IMR-90 (cell line): ENCODE data around the gene SSR3. TPM values are rescaled to one million over a fixed set of nuclear protein-coding genes. Genes with fewer than 3 reads are reported as not detected.

Experiments used
- ATAC-seq: fragments of 200-7000 bp; cut with Tn5 transposase; 2 replicates; pipeline ENCODE4 v1.9.1; 2020; ENCODE audit warnings: low read depth, mild to moderate bottlenecking, moderate library complexity
- BruUV-seq: library from RNA; stranded (reverse); fragments of 400-500 nt; replicated peaks from 2 replicates; lab custom pipeline; 2021; lab: Mats Ljungman, UMichigan
- CTCF ChIA-PET: fragments of 300-600 bp; formaldehyde crosslinking; extraction: SDS; loops from one replicate; lab custom pipeline; 2021; ENCODE audit warnings: antibody characterized with exemption; lab: Yijun Ruan, JAX
- POLR2A ChIA-PET: fragments of 300-600 bp; sonication (Branson Sonifier 250); formaldehyde crosslinking; loops from one replicate; lab custom pipeline; 2022; ENCODE audit warnings: antibody characterized with exemption; ENCODE audit not compliant: unreplicated experiment; lab: Charles Lee
- DNase-seq: peaks from one replicate; pipeline ENCODE4 v3.0.0; 2013
- H2AFZ ChIP-seq: replicated peaks from 2 replicates; pipeline ENCODE3; 2013; ENCODE audit warnings: low read length, mild to moderate bottlenecking; ENCODE audit not compliant: poor library complexity
- H2AK5ac ChIP-seq: 2 replicates; pipeline ENCODE4 v1.6.1; 2013; ENCODE audit warnings: low read depth, low read length, inconsistent platforms
- H2AK9ac ChIP-seq: replicated peaks from 2 replicates; pipeline ENCODE3; 2013; ENCODE audit warnings: mild to moderate bottlenecking, low read depth, low read length, moderate library complexity; ENCODE audit not compliant: poor library complexity
- H2BK120ac ChIP-seq: 2 replicates; pipeline ENCODE4 v1.6.1; 2013; ENCODE audit warnings: low read depth, low read length, inconsistent platforms
- H2BK15ac ChIP-seq: 3 replicates; pipeline ENCODE4 v1.6.1; 2013; ENCODE audit warnings: low read depth, low read length, inconsistent platforms
- H2BK20ac ChIP-seq: 2 replicates; pipeline ENCODE4 v1.6.1; 2013; ENCODE audit warnings: low read depth, mild to moderate bottlenecking, inconsistent platforms, low read length, moderate library complexity
- H2BK5ac ChIP-seq: 2 replicates; pipeline ENCODE4 v1.6.1; 2013; ENCODE audit warnings: mild to moderate bottlenecking, low read depth, low read length, inconsistent platforms; ENCODE audit not compliant: poor library complexity, severe bottlenecking
- H3K14ac ChIP-seq: replicated peaks from 2 replicates; pipeline ENCODE4 v1.6.1; 2013; ENCODE audit warnings: low read depth, low read length, inconsistent platforms
- H3K18ac ChIP-seq: 2 replicates; pipeline ENCODE4 v1.6.1; 2013; ENCODE audit warnings: low read depth, low read length, control low read depth
- H3K23ac ChIP-seq: 2 replicates; pipeline ENCODE4 v1.6.1; 2013; ENCODE audit warnings: low read depth, low read length, inconsistent platforms
- H3K27ac ChIP-seq: 2 replicates; pipeline ENCODE4 v1.5.1; 2013; ENCODE audit warnings: mild to moderate bottlenecking, control low read depth, low read length; ENCODE audit not compliant: insufficient read depth
- H3K27me3 ChIP-seq: 2 replicates; pipeline ENCODE4 v1.6.1; 2013; ENCODE audit warnings: low read length; ENCODE audit not compliant: control insufficient read depth, insufficient read depth
- H3K36me3 ChIP-seq: 2 replicates; pipeline ENCODE4 v1.6.1; 2013; ENCODE audit warnings: low read length, mixed read lengths; ENCODE audit not compliant: control insufficient read depth, insufficient read depth
- H3K4ac ChIP-seq: 2 replicates; pipeline ENCODE4 v1.6.1; 2013; ENCODE audit warnings: low read depth, low read length, inconsistent platforms
- H3K4me1 ChIP-seq: 2 replicates; pipeline ENCODE4 v1.6.1; 2013; ENCODE audit warnings: low read length, mixed read lengths; ENCODE audit not compliant: control insufficient read depth, insufficient read depth
- H3K4me2 ChIP-seq: 2 replicates; pipeline ENCODE4 v1.6.1; 2013; ENCODE audit warnings: low read depth, mild to moderate bottlenecking, control low read depth, low read length, moderate library complexity
- H3K4me3 ChIP-seq: 2 replicates; pipeline ENCODE4 v1.5.1; 2013; ENCODE audit warnings: low read depth, mild to moderate bottlenecking, control low read depth, low read length, moderate library complexity; ENCODE audit not compliant: insufficient read depth
- H3K56ac ChIP-seq: 2 replicates; pipeline ENCODE4 v1.6.1; 2013; ENCODE audit warnings: low read length, inconsistent platforms; ENCODE audit not compliant: insufficient read depth; ENCODE audit errors: extremely low read depth
- H3K79me1 ChIP-seq, 2 experiments: 2 replicates each; pipeline ENCODE4 v1.6.1; 2013; ENCODE audit warnings: low read length in 2 of 2, inconsistent platforms in 1 of 2, low read depth in 1 of 2
- H3K9ac ChIP-seq: 2 replicates; pipeline ENCODE4 v1.6.1; 2013; ENCODE audit warnings: low read depth, low read length, control low read depth
- H3K9me1 ChIP-seq: 2 replicates; pipeline ENCODE4 v1.6.1; 2013; ENCODE audit warnings: low read length, inconsistent platforms; ENCODE audit not compliant: insufficient read depth
- H3K9me3 ChIP-seq: 2 replicates; pipeline ENCODE4 v1.6.1; 2013; ENCODE audit warnings: low read length; ENCODE audit not compliant: control insufficient read depth, insufficient read depth
- H4K20me1 ChIP-seq: 2 replicates; pipeline ENCODE4 v1.6.1; 2013; ENCODE audit warnings: low read length, inconsistent platforms; ENCODE audit not compliant: insufficient read depth
- H4K5ac ChIP-seq: 2 replicates; pipeline ENCODE4 v1.6.1; 2013; ENCODE audit warnings: mild to moderate bottlenecking, low read depth, low read length, control low read depth
- H4K8ac ChIP-seq, 2 experiments: 2 replicates each; pipeline ENCODE4 v1.6.1; 2013; ENCODE audit warnings: low read depth in 2 of 2, low read length in 2 of 2, control low read depth in 1 of 2, inconsistent platforms in 1 of 2
- H4K91ac ChIP-seq: 2 replicates; pipeline ENCODE4 v1.6.1; 2013; ENCODE audit warnings: low read depth, low read length, inconsistent platforms; ENCODE audit not compliant: insufficient read depth
- BHLHE40 ChIP-seq: fragments of 150-350 bp; IDR thresholded peaks from 2 replicates; pipeline ENCODE4 v1.6.1; 2016; ENCODE audit warnings: mild to moderate bottlenecking, low read depth, low read length
- CEBPB ChIP-seq: IDR thresholded peaks from 2 replicates; pipeline ENCODE4 v1.6.1; 2012; ENCODE audit warnings: low read depth, low read length, improper control_type of control experiment
- CHD1 ChIP-seq: IDR thresholded peaks from 2 replicates; pipeline ENCODE4 v1.6.1; 2012; ENCODE audit warnings: low read depth, low read length, improper control_type of control experiment
- FOS ChIP-seq: fragments of 150-350 bp; IDR thresholded peaks from 2 replicates; pipeline ENCODE4 v1.6.1; 2016; ENCODE audit warnings: low read depth, low read length
- MAFK ChIP-seq: IDR thresholded peaks from 2 replicates; pipeline ENCODE4 v1.6.1; 2012; ENCODE audit warnings: low read depth, low read length, improper control_type of control experiment
- MAZ ChIP-seq: IDR thresholded peaks from 2 replicates; pipeline ENCODE4 v1.6.1; 2012; ENCODE audit warnings: low read depth, mild to moderate bottlenecking, low read length, improper control_type of control experiment, moderate library complexity, borderline replicate concordance
- MXI1 ChIP-seq: IDR thresholded peaks from 2 replicates; pipeline ENCODE4 v1.6.1; 2012; ENCODE audit warnings: low read depth, mild to moderate bottlenecking, low read length, moderate library complexity, borderline replicate concordance
- NFE2L2 ChIP-seq: fragments of 150-350 bp; IDR thresholded peaks from 2 replicates; pipeline ENCODE4 v1.6.1; 2016; ENCODE audit warnings: low read depth, mild to moderate bottlenecking, low read length
- POLR2A ChIP-seq: IDR thresholded peaks from 2 replicates; pipeline ENCODE4 v1.6.1; 2012; ENCODE audit warnings: mild to moderate bottlenecking, low read depth, low read length
- RAD21 ChIP-seq: IDR thresholded peaks from 2 replicates; pipeline ENCODE4 v1.6.1; 2012; ENCODE audit warnings: low read length, improper control_type of control experiment
- RCOR1 ChIP-seq: IDR thresholded peaks from 2 replicates; pipeline ENCODE4 v1.6.1; 2012; ENCODE audit warnings: mild to moderate bottlenecking, low read length, improper control_type of control experiment; ENCODE audit not compliant: insufficient replicate concordance
- RFX5 ChIP-seq: IDR thresholded peaks from 2 replicates; pipeline ENCODE4 v1.8.0; 2012; ENCODE audit warnings: low read depth, mild to moderate bottlenecking, low read length, moderate library complexity
- SMC3 ChIP-seq: fragments of 150-350 bp; IDR thresholded peaks from 2 replicates; pipeline ENCODE4 v1.6.1; 2016; ENCODE audit warnings: low read depth, mild to moderate bottlenecking, antibody characterized with exemption, low read length, moderate library complexity
- WGBS, 2 experiments: methylation state at CpG; one replicate each; pipeline versions ENCODE4 v1.1.5 to v1.1.7; 2013; ENCODE audit warnings: missing lambda C conversion rate in 2 of 2; ENCODE audit not compliant: insufficient read length in 1 of 2; ENCODE audit errors: extremely low coverage in 2 of 2; 5-methylcytosine and 5-hydroxymethylcytosine counted together
- dilution Hi-C: fragments of 300-500 bp; cut with HindIII; formaldehyde crosslinking; loops from one replicate; pipeline ENCODE4 v1.14.3; 2018; ENCODE audit warnings: low sequenced_read_pairs; ENCODE audit not compliant: unreplicated experiment
- in situ Hi-C: fragments of 300-500 bp; cut with MboI; formaldehyde crosslinking; loops from 3 replicates; pipeline ENCODE4 v1.14.3; 2019; ENCODE audit warnings: low sequenced_read_pairs, inconsistent platforms, mixed read lengths
- intact Hi-C: fragments of 100-400 bp; cut with micrococcal nuclease; formaldehyde crosslinking; loops from 2 replicates; pipeline ENCODE4 v1.10.0; 2022
- polyA plus RNA-seq, 3 experiments: library from polyadenylated mRNA; depleted of rRNA; stranded (reverse); fragments of >200 nt; gene quantifications; 2 replicates each; pipeline ENCODE4 v1.2.3, GENCODE V29; 2012; ENCODE audit warnings: low replicate concordance in 1 of 3
- total RNA-seq: library from RNA; depleted of rRNA; stranded (reverse); fragments of >200 nt; gene quantifications from 2 replicates; pipeline ENCODE4 v1.2.3, GENCODE V29; 2012
- TF ChIP-seq, protein P1 (sequence below): fragments of 150-350 bp; IDR thresholded peaks from 2 replicates; pipeline ENCODE4 v1.6.1; 2016; ENCODE audit warnings: low read depth, mild to moderate bottlenecking, low read length, moderate library complexity, borderline replicate concordance
- TF ChIP-seq, protein P2 (sequence below): fragments of 150-350 bp; IDR thresholded peaks from 2 replicates; pipeline ENCODE4 v1.6.1; 2017; ENCODE audit warnings: mild to moderate bottlenecking, antibody characterized with exemption, low read length, low read depth
- TF ChIP-seq, protein P3 (sequence below): conservative IDR thresholded peaks from 2 replicates; pipeline ENCODE4 v1.5.1; 2012; ENCODE audit warnings: mild to moderate bottlenecking, low read depth, low read length, improper control_type of control experiment

Gene SSR3
- total and polyA plus RNA-seq, 2 of the 4 experiments (the other 2 are of a cell fraction), result 246 to 608 TPM

DNA sequence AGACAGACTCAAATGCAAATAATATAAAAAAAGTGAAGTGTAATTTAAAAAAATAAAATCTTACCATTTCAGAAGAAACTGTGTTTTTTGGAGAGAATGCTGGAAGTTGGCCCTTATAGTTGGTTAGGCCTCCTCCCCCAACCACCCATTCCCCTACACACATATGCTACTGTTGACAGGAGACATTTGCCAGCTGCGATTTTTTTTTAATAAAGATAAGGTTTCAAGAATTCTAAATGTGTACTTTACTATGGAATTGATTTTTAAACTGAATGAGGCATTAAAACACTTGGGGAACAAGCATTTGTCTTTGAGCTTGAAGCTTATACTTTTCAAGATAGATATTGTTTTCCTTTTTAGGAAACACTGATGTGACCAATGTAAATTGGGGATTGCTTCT lies 4.4 kb upstream of the SSR3 start:
- WGBS, 2 experiments, result no CpG with 5 or more reads among the region's 1 CpG
- H3K27me3 ChIP-seq, result 0 out of 2 replicates have a peak, but pooled peaks cover 2% of the 10 kb centered on the region
- H4K20me1 ChIP-seq, result 0 out of 2 replicates have a peak, but pooled peaks cover 4% of the 10 kb centered on the region
- no peaks in the 10 kb centered on the region for H3K9me3 ChIP-seq
- H3K4me2 ChIP-seq, result no peak overlapping the region
- H3K79me1 ChIP-seq, result peaks cover 0 to 4% of the 10 kb centered on the region in 2 experiments; a peak in 1 of 4 replicates
- no peak overlapping the region for H2BK5ac ChIP-seq
- H2AK9ac ChIP-seq, result no peak overlapping the region
- no peak for TF ChIP-seq POLR2A
- TF ChIP-seq MXI1, result no peak
- no peak for TF ChIP-seq MAFK
- no peak for TF ChIP-seq BHLHE40
- TF ChIP-seq FOS, result no peak
- TF ChIP-seq, protein P1, sequence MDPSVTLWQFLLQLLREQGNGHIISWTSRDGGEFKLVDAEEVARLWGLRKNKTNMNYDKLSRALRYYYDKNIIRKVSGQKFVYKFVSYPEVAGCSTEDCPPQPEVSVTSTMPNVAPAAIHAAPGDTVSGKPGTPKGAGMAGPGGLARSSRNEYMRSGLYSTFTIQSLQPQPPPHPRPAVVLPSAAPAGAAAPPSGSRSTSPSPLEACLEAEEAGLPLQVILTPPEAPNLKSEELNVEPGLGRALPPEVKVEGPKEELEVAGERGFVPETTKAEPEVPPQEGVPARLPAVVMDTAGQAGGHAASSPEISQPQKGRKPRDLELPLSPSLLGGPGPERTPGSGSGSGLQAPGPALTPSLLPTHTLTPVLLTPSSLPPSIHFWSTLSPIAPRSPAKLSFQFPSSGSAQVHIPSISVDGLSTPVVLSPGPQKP, result no peak
- TF ChIP-seq RCOR1, result no peak
- no peak for TF ChIP-seq RAD21
- TF ChIP-seq SMC3, result no peak
- TF ChIP-seq, protein P2, sequence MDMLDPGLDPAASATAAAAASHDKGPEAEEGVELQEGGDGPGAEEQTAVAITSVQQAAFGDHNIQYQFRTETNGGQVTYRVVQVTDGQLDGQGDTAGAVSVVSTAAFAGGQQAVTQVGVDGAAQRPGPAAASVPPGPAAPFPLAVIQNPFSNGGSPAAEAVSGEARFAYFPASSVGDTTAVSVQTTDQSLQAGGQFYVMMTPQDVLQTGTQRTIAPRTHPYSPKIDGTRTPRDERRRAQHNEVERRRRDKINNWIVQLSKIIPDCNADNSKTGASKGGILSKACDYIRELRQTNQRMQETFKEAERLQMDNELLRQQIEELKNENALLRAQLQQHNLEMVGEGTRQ, result no peak
- TF ChIP-seq CHD1, result no peak
- TF ChIP-seq NFE2L2, result no peak
- no peak for TF ChIP-seq CEBPB
- TF ChIP-seq, protein P3, sequence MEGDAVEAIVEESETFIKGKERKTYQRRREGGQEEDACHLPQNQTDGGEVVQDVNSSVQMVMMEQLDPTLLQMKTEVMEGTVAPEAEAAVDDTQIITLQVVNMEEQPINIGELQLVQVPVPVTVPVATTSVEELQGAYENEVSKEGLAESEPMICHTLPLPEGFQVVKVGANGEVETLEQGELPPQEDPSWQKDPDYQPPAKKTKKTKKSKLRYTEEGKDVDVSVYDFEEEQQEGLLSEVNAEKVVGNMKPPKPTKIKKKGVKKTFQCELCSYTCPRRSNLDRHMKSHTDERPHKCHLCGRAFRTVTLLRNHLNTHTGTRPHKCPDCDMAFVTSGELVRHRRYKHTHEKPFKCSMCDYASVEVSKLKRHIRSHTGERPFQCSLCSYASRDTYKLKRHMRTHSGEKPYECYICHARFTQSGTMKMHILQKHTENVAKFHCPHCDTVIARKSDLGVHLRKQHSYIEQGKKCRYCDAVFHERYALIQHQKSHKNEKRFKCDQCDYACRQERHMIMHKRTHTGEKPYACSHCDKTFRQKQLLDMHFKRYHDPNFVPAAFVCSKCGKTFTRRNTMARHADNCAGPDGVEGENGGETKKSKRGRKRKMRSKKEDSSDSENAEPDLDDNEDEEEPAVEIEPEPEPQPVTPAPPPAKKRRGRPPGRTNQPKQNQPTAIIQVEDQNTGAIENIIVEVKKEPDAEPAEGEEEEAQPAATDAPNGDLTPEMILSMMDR, result no peak
- TF ChIP-seq MAZ, result no peak
- no peak for TF ChIP-seq RFX5
- BruUV-seq, result no TSS peak
- DNase-seq, result no peak
- no peaks in the 10 kb centered on the region for H3K4me1 ChIP-seq
- no peak overlapping the region for H4K8ac ChIP-seq
- dilution Hi-C loops, result no loop called here
- no peak for ATAC-seq
- no peak overlapping the region for H2AFZ ChIP-seq
- H3K14ac ChIP-seq, result no peak overlapping the region
- H3K36me3 ChIP-seq, result no peaks in the 10 kb centered on the region
- no peak overlapping the region for H2AK5ac ChIP-seq
- H2BK15ac ChIP-seq, result no peak overlapping the region
- H3K4ac ChIP-seq, result no peak overlapping the region
- no peak overlapping the region for H3K23ac ChIP-seq
- no peak overlapping the region for H3K9ac ChIP-seq
- no peak overlapping the region for H3K27ac ChIP-seq
- no peak overlapping the region for H4K91ac ChIP-seq
- intact Hi-C loops, result no loop called here
- no peak overlapping the region for H2BK120ac ChIP-seq
- H4K5ac ChIP-seq, result no peak overlapping the region
- H3K56ac ChIP-seq, result no peak overlapping the region
- ChIA-PET POLR2A (no interaction called here), CTCF (interaction anchor here (0.6 kb wide), 1 partner anchor 161 kb away, joined by 3 read pairs; no protein-coding TSS in a partner anchor)
- H3K9me1 ChIP-seq, result no peaks in the 10 kb centered on the region
- no peak overlapping the region for H2BK20ac ChIP-seq
- no peak overlapping the region for H3K18ac ChIP-seq
- no peak overlapping the region for H3K4me3 ChIP-seq
- in situ Hi-C loops, result no loop called here
